Measurements from ENCODE around the gene RPS16.

GRCh38 chr19:39410017-39410830 is 25.5 kb downstream of the RPS16 start:
- TF ChIP-seq REST (IDR thresholded peaks at IDR 0.05; ENCODE audit: insufficient read depth in 1 of 2, low read depth in 2 of 2, low read length in 2 of 2) (no peak), POLR2AphosphoS5 (IDR thresholded peaks at IDR 0.05; ENCODE audit: low read depth, low read length) (no peak), SIN3A (IDR thresholded peaks at IDR 0.05; ENCODE audit: borderline replicate concordance, insufficient read depth, low read length) (no peak), TAF1 (IDR thresholded peaks at IDR 0.05; ENCODE audit: borderline replicate concordance, insufficient read depth, low read length) (no peak), FOXP2 (optimal IDR thresholded peaks at IDR 0.05; ENCODE audit: borderline replicate concordance, extremely low read depth, extremely low read length, insufficient read depth) (no peak)

Data from PFSK-1 (cell line).